A549 (cell line): ENCODE results near the gene CS. TPM values are rescaled to one million over a fixed set of nuclear protein-coding genes. Genes with fewer than 3 reads are reported as not detected.

Experiments used
- ATAC-seq, 2 experiments: fragments of 200-7000 bp in 1 of 2; fragments of >200 bp in 1 of 2; cut with Nextera tagmentation in 1 of 2; cut with Tn5 transposase in 1 of 2; 3 replicates each; pipeline versions ENCODE4 v1.8.0 to v1.9.1; 2018 to 2020; ENCODE audit warnings: mild to moderate bottlenecking in 1 of 2, moderate library complexity in 1 of 2
- CTCF ChIA-PET: fragments of 300-600 bp; sonication (Branson Sonifier 250); formaldehyde crosslinking; extraction: SDS; loops from one replicate; lab custom pipeline; 2021; ENCODE audit warnings: antibody characterized with exemption, inconsistent platforms; lab: Yijun Ruan, JAX
- POLR2A ChIA-PET: fragments of 350-600 bp; formaldehyde crosslinking; extraction: SDS; loops from one replicate; lab custom pipeline; 2021; ENCODE audit warnings: antibody characterized with exemption, inconsistent platforms; lab: Yijun Ruan, JAX
- DNase-seq, 2 experiments: peaks; one replicate each; pipeline versions ENCODE4 v3.0.0 to v3.0.0-alpha.2; 2011 to 2016; ENCODE audit warnings: low read depth in 1 of 2, low spot score in 1 of 2
- FAIRE-seq: peaks from 2 replicates; lab custom pipeline; 2011; peaks lifted over from hg19 to GRCh38; lab: Jason Lieb, UNC
- H3K27ac ChIP-seq, 2 experiments: fragments of >200 bp; sonication (Bioruptor Twin); formaldehyde crosslinking; 3 replicates each; pipeline ENCODE4 v1.5.1; 2016 to 2017
- H3K4me1 ChIP-seq: fragments of >200 bp; sonication (Bioruptor Twin); formaldehyde crosslinking; 3 replicates; pipeline ENCODE4 v1.6.1; 2016
- H3K4me2 ChIP-seq: fragments of >200 bp; sonication (Bioruptor Twin); formaldehyde crosslinking; 3 replicates; pipeline ENCODE4 v1.6.1; 2016
- H3K4me3 ChIP-seq: fragments of >200 bp; sonication (Bioruptor Twin); formaldehyde crosslinking; 3 replicates; pipeline ENCODE4 v1.5.1; 2016
- H3K9me3 ChIP-seq: fragments of >200 bp; sonication (Bioruptor Twin); formaldehyde crosslinking; 3 replicates; pipeline ENCODE4 v1.6.1; 2016
- CBX8 ChIP-seq: fragments of 200-600 bp; sonication (generic); IDR thresholded peaks from 2 replicates; pipeline ENCODE4 v1.6.1; 2016
- CEBPB ChIP-seq, 2 experiments: fragments of >200 bp in 1 of 2; sonication (Bioruptor Twin) in 1 of 2; formaldehyde crosslinking in 1 of 2; IDR thresholded peaks; 2 replicates each; pipeline ENCODE4 v1.6.1; 2012 to 2016
- EHMT2 ChIP-seq: fragments of 200-600 bp; sonication (generic); IDR thresholded peaks from 2 replicates; pipeline ENCODE4 v1.6.1; 2016; ENCODE audit warnings: antibody characterized with exemption, low read depth, mild to moderate bottlenecking, moderate library complexity
- FOSB ChIP-seq: fragments of 250-450 bp; sonication (Bioruptor Pico); IDR thresholded peaks from 2 replicates; pipeline ENCODE4 v1.5.0; 2020; ENCODE audit warnings: mild to moderate bottlenecking, moderate library complexity
- HDAC2 ChIP-seq: fragments of 200-600 bp; sonication (generic); IDR thresholded peaks from 2 replicates; pipeline ENCODE4 v1.6.1; 2016
- HOXB13 ChIP-seq: fragments of 250-450 bp; sonication (Bioruptor Pico); IDR thresholded peaks from 2 replicates; pipeline ENCODE4 v1.5.0; 2020; ENCODE audit warnings: low read depth, mild to moderate bottlenecking, moderate library complexity
- HOXB5 ChIP-seq: fragments of 250-450 bp; sonication (Bioruptor Pico); IDR thresholded peaks from 2 replicates; pipeline ENCODE4 v1.5.0; 2020; ENCODE audit warnings: mild to moderate bottlenecking, moderate library complexity
- KDM1A ChIP-seq: fragments of 200-600 bp; sonication (generic); IDR thresholded peaks from 2 replicates; pipeline ENCODE4 v1.6.1; 2016; ENCODE audit warnings: low read depth, mild to moderate bottlenecking
- MAZ ChIP-seq: fragments of 150-350 bp; IDR thresholded peaks from 2 replicates; pipeline ENCODE4 v1.6.1; 2014; ENCODE audit warnings: antibody characterized with exemption, low read depth, low read length, borderline replicate concordance
- NPAS2 ChIP-seq: fragments of 250-450 bp; sonication (Bioruptor Pico); IDR thresholded peaks from 2 replicates; pipeline ENCODE4 v1.8.0; 2022; ENCODE audit warnings: mild to moderate bottlenecking, moderate library complexity, borderline replicate concordance
- POLR2A ChIP-seq: IDR thresholded peaks from 2 replicates; pipeline ENCODE4 v1.6.1; 2012; ENCODE audit warnings: mild to moderate bottlenecking, low read length
- RARB ChIP-seq: fragments of 250-450 bp; sonication (Bioruptor Pico); IDR thresholded peaks from 2 replicates; pipeline ENCODE4 v1.8.0; 2021; ENCODE audit warnings: mild to moderate bottlenecking, moderate library complexity
- RCOR1 ChIP-seq: fragments of 150-350 bp; IDR thresholded peaks from 2 replicates; pipeline ENCODE4 v1.6.1; 2014; ENCODE audit warnings: antibody characterized with exemption, low read length, low read depth
- RFX5 ChIP-seq: fragments of 450-650 bp; IDR thresholded peaks from 2 replicates; pipeline ENCODE4 v1.7.1; 2014; ENCODE audit warnings: antibody characterized with exemption, mild to moderate bottlenecking, moderate library complexity
- RNF2 ChIP-seq: fragments of 200-600 bp; sonication (generic); IDR thresholded peaks from 2 replicates; pipeline ENCODE4 v1.6.1; 2016; ENCODE audit warnings: low read depth, mild to moderate bottlenecking, antibody characterized with exemption, moderate library complexity, borderline replicate concordance
- SMC3 ChIP-seq: fragments of >200 bp; sonication (Bioruptor Twin); formaldehyde crosslinking; IDR thresholded peaks from 3 replicates; pipeline ENCODE4 v1.6.1; 2018; ENCODE audit warnings: inconsistent platforms
- ZSCAN20 ChIP-seq: fragments of 250-450 bp; sonication (Bioruptor Pico); IDR thresholded peaks from 2 replicates; pipeline ENCODE4 v1.8.0; 2022; ENCODE audit warnings: mild to moderate bottlenecking, moderate library complexity
- WGBS: methylation state at CpG from one replicate; pipeline ENCODE4 v1.1.6; 2017; ENCODE audit errors: missing lambda C conversion rate; 5-methylcytosine and 5-hydroxymethylcytosine counted together
- polyA plus RNA-seq, 4 experiments: library from polyadenylated mRNA; depleted of rRNA in 3 of 4; stranded (reverse); fragments of >200 nt; fragmentation: RNase III in 1 of 4; extraction: RNeasy Plus Mini Kit Qiagen cat#74134 plus additional on column Dnase treatment in 1 of 4; gene quantifications; 2 replicates in 3 of 4; 3 replicates in 1 of 4; pipeline ENCODE4 v1.2.3, GENCODE V29; 2011 to 2017
- TF ChIP-seq, protein P1 (sequence below): IDR thresholded peaks from 2 replicates; pipeline ENCODE4 v1.6.1; 2012
- TF ChIP-seq, protein P2 (sequence below): fragments of 150-350 bp; IDR thresholded peaks from 2 replicates; pipeline ENCODE4 v1.6.1; 2014; ENCODE audit warnings: low read depth, mild to moderate bottlenecking, low read length
- TF ChIP-seq, protein P3 (sequence below): fragments of 250-450 bp; sonication (Bioruptor Pico); IDR thresholded peaks from 2 replicates; pipeline ENCODE4 v1.5.0; 2020; ENCODE audit warnings: low read depth, mild to moderate bottlenecking, moderate library complexity
- TF ChIP-seq, protein P4 (sequence below): fragments of >200 bp; sonication (Bioruptor Twin); formaldehyde crosslinking; IDR thresholded peaks from 2 replicates; pipeline ENCODE4 v1.6.1; 2016
- TF ChIP-seq, protein P5 (sequence below): fragments of 250-450 bp; sonication (Bioruptor Pico); IDR thresholded peaks from 2 replicates; pipeline ENCODE4 v1.5.0; 2021; ENCODE audit warnings: mild to moderate bottlenecking, moderate library complexity, borderline replicate concordance

Gene CS
- polyA plus RNA-seq, 2 of the 4 experiments (the other 2 are of a cell fraction) = 146 to 223 TPM

DNA sequence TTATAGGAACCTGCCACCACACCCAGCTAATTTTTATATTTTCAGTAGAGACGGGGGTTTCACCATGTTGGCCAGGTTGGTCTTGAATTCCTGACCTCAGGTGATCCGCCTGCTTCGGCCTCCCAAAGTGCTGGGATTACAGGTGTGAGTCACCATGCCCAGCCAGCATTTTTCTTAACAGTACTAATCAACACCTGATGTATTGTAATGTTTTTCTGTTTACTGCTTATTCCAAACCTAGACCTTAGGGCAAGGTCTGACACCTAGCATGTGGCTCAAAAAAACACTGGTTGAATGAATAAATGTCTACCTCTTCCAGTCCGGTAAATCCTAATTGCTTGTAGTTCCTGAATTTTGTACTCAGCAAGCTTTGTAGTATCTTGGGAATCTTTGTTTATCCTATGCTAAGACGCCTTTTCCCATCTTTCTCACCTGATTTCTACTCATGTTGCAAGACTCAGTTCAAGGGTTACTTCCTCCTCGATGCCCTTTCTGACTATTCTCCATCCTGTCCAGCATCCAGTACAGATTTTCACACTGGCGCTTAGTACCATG lies 30.9 kb upstream of the CS start:
- ChIA-PET POLR2A (no interaction called here), CTCF (interaction anchor here (1.8 kb wide), 1 partner anchor 15 kb away, joined by 5 read pairs; the partner anchor contains the start of gene CNPY2)
- 89% methylated on average over 7 of the region's 7 CpGs for WGBS
- no peak for ATAC-seq
- no peak for DNase-seq
- H3K4me1 ChIP-seq = peaks cover 11% of the 10 kb centered on the region
- H3K4me2 ChIP-seq = no peak overlapping the region
- no peak overlapping the region for H3K4me3 ChIP-seq
- H3K9me3 ChIP-seq = no peaks in the 10 kb centered on the region
- no peak overlapping the region for H3K27ac ChIP-seq
- TF ChIP-seq, protein P1, sequence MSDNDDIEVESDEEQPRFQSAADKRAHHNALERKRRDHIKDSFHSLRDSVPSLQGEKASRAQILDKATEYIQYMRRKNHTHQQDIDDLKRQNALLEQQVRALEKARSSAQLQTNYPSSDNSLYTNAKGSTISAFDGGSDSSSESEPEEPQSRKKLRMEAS = no peak
- TF ChIP-seq RCOR1 = no peak
- TF ChIP-seq KDM1A = no peak
- no peak for TF ChIP-seq CEBPB (IDR thresholded peaks at IDR 0.05)
- TF ChIP-seq, all 56 proteins: peak for 0
- no peak for FAIRE-seq

DNA sequence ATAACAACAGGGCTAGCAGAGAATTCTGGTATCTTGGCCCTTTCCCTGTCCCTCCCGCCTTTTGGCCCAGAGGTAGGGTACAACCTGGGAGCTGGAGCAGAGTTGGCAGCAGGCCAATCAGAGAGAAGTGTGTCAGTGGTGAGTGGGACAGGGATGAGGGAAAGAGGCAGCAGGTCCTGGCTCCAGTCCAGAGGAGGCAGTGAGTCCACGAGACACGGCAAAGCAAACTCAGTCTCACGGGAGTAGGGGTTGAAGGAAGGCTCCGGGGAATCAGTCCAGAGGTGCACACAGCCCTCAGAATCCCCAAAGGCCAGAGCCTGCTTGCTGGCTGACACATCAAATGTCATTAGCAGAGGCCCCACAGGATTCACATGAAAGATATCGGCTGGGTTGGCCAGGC lies 26.4 kb upstream of the CS start:
- no peaks in the 10 kb centered on the region for H3K4me1 ChIP-seq
- H3K27ac ChIP-seq = no peak overlapping the region
- ATAC-seq (no peak), FAIRE-seq (no peak), DNase-seq (no peak)
- no peak overlapping the region for H3K4me2 ChIP-seq
- no peaks in the 10 kb centered on the region for H3K9me3 ChIP-seq
- 86% methylated on average over 6 of the region's 6 CpGs for WGBS
- TF ChIP-seq CEBPB (IDR thresholded peaks at IDR 0.05) (no peak), RNF2 (no peak), HDAC2 (no peak), HOXB13 (no peak), RFX5 (no peak), MAZ (no peak)
- TF ChIP-seq, protein P2, sequence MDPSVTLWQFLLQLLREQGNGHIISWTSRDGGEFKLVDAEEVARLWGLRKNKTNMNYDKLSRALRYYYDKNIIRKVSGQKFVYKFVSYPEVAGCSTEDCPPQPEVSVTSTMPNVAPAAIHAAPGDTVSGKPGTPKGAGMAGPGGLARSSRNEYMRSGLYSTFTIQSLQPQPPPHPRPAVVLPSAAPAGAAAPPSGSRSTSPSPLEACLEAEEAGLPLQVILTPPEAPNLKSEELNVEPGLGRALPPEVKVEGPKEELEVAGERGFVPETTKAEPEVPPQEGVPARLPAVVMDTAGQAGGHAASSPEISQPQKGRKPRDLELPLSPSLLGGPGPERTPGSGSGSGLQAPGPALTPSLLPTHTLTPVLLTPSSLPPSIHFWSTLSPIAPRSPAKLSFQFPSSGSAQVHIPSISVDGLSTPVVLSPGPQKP = no peak
- TF ChIP-seq, protein P3, sequence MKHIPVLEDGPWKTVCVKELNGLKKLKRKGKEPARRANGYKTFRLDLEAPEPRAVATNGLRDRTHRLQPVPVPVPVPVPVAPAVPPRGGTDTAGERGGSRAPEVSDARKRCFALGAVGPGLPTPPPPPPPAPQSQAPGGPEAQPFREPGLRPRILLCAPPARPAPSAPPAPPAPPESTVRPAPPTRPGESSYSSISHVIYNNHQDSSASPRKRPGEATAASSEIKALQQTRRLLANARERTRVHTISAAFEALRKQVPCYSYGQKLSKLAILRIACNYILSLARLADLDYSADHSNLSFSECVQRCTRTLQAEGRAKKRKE = no peak
- H3K4me3 ChIP-seq = no peak overlapping the region
- ChIA-PET POLR2A (no interaction called here), CTCF (interaction anchor here (2.2 kb wide), 1 partner anchor 18 kb away, joined by 5 read pairs; no protein-coding TSS in a partner anchor)

DNA sequence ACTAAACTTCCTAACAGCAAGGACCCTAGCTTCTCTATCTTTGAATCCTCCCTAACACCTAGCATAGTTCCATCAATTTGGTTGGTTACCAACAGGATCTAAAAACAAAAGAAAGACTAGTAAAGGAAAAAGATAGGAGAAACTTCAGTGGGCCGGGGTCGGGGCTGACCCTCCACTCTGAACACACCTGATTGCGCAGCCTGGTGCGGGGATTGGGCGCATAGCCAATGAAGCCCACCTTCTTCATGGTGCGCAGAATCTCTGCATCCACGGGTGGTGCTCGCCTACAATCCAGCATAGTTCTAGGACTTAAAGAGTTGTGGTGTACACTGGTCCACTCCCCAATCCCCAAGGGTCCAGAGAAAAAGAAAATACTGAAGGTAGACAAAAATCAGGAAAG lies 26.0 kb upstream of the CS start:
- H3K4me1 ChIP-seq = no peaks in the 10 kb centered on the region
- ATAC-seq = no peak
- DNase-seq = no peak
- CTCF ChIA-PET = interaction anchor here (1.1 kb wide), 1 partner anchor 10 kb away, joined by 5 read pairs; the partner anchor contains the start of gene CNPY2
- no peaks in the 10 kb centered on the region for H3K9me3 ChIP-seq
- 94% methylated on average over 8 of the region's 8 CpGs for WGBS
- TF ChIP-seq ZSCAN20 (CRISPR knock-in tag) (no peak), RARB (CRISPR knock-in tag) (no peak), EHMT2 (no peak), KDM1A (no peak), POLR2A (no peak), RCOR1 (no peak), NPAS2 (CRISPR knock-in tag) (no peak), SMC3 (no peak), FOSB (no peak), CBX8 (no peak), HOXB5 (no peak)
- TF ChIP-seq, protein P4, sequence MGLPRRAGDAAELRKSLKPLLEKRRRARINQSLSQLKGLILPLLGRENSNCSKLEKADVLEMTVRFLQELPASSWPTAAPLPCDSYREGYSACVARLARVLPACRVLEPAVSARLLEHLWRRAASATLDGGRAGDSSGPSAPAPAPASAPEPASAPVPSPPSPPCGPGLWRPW = no peak
- TF ChIP-seq, protein P5, sequence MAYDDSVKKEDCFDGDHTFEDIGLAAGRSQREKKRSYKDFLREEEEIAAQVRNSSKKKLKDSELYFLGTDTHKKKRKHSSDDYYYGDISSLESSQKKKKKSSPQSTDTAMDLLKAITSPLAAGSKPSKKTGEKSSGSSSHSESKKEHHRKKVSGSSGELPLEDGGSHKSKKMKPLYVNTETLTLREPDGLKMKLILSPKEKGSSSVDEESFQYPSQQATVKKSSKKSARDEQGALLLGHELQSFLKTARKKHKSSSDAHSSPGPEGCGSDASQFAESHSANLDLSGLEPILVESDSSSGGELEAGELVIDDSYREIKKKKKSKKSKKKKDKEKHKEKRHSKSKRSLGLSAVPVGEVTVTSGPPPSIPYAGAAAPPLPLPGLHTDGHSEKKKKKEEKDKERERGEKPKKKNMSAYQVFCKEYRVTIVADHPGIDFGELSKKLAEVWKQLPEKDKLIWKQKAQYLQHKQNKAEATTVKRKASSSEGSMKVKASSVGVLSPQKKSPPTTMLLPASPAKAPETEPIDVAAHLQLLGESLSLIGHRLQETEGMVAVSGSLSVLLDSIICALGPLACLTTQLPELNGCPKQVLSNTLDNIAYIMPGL (CRISPR knock-in tag) = no peak
- POLR2A ChIA-PET = no interaction called here
- no peak for FAIRE-seq
- no peak overlapping the region for H3K4me3 ChIP-seq
- no peak overlapping the region for H3K4me2 ChIP-seq
- H3K27ac ChIP-seq = no peak overlapping the region
